Measurements from ENCODE around the gene MOCS3.

GRCh38 chr20:50957798-50958614 is 612 bp upstream of the MOCS3 start, which contains the start of gene DPM1:
- TF ChIP-seq, protein P1, sequence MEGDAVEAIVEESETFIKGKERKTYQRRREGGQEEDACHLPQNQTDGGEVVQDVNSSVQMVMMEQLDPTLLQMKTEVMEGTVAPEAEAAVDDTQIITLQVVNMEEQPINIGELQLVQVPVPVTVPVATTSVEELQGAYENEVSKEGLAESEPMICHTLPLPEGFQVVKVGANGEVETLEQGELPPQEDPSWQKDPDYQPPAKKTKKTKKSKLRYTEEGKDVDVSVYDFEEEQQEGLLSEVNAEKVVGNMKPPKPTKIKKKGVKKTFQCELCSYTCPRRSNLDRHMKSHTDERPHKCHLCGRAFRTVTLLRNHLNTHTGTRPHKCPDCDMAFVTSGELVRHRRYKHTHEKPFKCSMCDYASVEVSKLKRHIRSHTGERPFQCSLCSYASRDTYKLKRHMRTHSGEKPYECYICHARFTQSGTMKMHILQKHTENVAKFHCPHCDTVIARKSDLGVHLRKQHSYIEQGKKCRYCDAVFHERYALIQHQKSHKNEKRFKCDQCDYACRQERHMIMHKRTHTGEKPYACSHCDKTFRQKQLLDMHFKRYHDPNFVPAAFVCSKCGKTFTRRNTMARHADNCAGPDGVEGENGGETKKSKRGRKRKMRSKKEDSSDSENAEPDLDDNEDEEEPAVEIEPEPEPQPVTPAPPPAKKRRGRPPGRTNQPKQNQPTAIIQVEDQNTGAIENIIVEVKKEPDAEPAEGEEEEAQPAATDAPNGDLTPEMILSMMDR (IDR thresholded peaks at IDR 0.05), result no peak
- TF ChIP-seq POLR2A (IDR thresholded peaks at IDR 0.05), result peak; percentile 81
- peak; percentile 96 for TF ChIP-seq POLR2AphosphoS5 (IDR thresholded peaks at IDR 0.05)
